H1 (cell line): Measurements from ENCODE around the gene CDK5RAP2. TPM values are rescaled to one million over a fixed set of nuclear protein-coding genes. Genes with fewer than 3 reads are reported as not detected.

Experiments
- CHD7 ChIP-seq: fragments of 300-600 bp; sonication (generic); IDR thresholded peaks from 2 replicates; pipeline ENCODE4 v1.7.1; 2012; ENCODE audit warnings: low read length, moderate library complexity, mild to moderate bottlenecking, inconsistent platforms; ENCODE audit not compliant: insufficient replicate concordance
- CREB1 ChIP-seq: IDR thresholded peaks from 2 replicates; pipeline ENCODE4 v1.6.1; 2012; ENCODE audit warnings: inconsistent platforms
- KDM5A ChIP-seq: fragments of 200-600 bp; IDR thresholded peaks from 2 replicates; pipeline ENCODE4 v1.7.1; 2012; ENCODE audit warnings: mild to moderate bottlenecking, low read length, inconsistent platforms, mixed read lengths
- TEAD4 ChIP-seq: IDR thresholded peaks from 2 replicates; pipeline ENCODE4 v1.6.1; 2012; ENCODE audit warnings: low read depth, low read length, inconsistent platforms, mixed read lengths
- ZNF274 ChIP-seq: IDR thresholded peaks from 2 replicates; pipeline ENCODE4 v1.7.0; 2012; ENCODE audit warnings: low read length, borderline replicate concordance; ENCODE audit errors: extremely low read depth
- polyA plus RNA-seq, 7 experiments: library from polyadenylated mRNA; depleted of rRNA in 3 of 7; stranded (reverse) in 5 of 7; unstranded in 2 of 7; fragments of >200 nt in 5 of 7; fragments of 200-250 nt in 2 of 7; gene quantifications; 1 replicate in 5 of 7; 2 replicates in 1 of 7; 4 replicates in 1 of 7; pipeline versions ENCODE4 v1.2.1 to v1.2.3, GENCODE V29; 2011 to 2013; ENCODE audit warnings: missing spikeins in 2 of 7, mixed read lengths in 2 of 7
- total RNA-seq: library from RNA; stranded (reverse); fragmentation: NEBNext Ultra II Directional; extraction: Animal tissue kit (Norgen Biotek cat#: 25700); gene quantifications from 2 replicates; pipeline ENCODE4 v1.2.1, GENCODE V29; 2021

The CDK5RAP2 gene
- total and polyA plus RNA-seq, 2 of the 8 experiments (the other 6 are each of a cell fraction or from before 2014, with no cell fraction given), result 19.8 to 49.4 TPM

DNA sequence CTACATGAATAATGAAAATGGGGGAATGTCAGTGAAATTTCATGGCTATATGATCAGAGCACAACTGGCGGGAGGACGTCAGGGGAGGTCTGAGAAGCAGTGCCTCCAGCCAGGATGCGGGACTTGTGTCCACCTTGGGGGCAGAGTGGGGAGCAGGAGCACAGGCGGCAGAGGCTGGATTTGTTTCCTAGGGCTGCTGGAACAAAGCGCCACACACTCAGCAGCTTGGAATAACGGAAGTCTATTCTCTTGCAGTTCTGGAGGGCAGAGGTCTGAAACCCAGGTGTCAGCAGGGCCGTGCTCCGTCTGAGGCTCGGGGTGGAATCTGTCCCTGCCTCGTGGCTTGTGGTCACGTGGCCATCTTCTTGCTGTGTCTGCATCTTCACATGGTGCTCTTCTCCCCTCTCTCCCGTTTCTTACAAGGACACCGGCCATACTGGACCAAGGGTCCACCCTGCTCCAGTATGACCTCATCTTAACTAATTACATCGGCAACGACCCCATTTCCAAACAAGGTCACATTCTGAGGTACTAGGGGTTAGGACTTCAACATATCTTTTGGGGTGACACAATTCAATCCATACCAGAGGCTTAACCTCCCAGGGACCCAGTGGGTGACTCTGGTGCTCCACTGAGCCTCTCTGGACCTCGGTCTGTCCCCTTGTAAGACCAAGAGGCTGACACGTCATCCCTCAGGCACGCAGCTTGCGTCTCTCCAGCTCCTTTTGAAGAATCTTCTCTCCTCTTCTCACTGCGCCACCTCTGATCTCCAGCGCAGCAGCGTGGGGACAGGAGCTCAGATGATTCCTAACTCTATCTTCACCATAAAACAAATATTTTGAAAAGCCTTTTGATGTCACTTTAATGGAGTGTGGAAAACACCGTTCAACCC, 202.5 kb downstream of the CDK5RAP2 start (continued):
- TF ChIP-seq CHD7 (no peak), CREB1 (no peak), TEAD4 (no peak), ZNF274 (no peak), KDM5A (no peak)
- TF ChIP-seq, all 59 proteins: peak for 0
